ENCODE data around the gene DCLK1. TPM values are rescaled to one million over a fixed set of nuclear protein-coding genes. Genes with fewer than 3 reads are reported as not detected.

Gene DCLK1
- total RNA-seq, 4 donors from 2014 or later = 11.7 to 51.4 (median 15.8) TPM

DNA sequence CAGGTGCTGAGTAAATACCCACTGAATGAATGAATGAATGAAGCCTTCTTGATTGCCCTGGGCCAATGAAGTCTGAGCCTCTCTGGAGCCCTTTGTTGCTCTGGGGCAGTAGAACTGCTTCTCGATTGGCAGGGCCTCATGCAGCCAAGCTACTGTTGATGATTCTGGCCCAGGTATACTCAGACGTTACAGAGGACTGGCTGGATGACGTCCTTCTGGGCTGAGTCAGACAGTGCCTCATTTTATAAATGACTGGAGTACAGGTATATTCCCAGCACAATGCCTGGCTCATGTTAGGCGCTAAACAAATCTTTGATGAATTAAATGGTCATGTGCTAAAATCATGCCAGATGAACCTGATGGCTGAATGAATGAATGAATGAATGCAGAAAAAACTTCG lies 410.9 kb downstream of the DCLK1 start:
- no peaks in the 10 kb centered on the region for H3K27me3 ChIP-seq
- no peaks in the 10 kb centered on the region for H3K9me3 ChIP-seq
- no peak for DNase-seq (ENCODE audit: low spot score in 2 of 2)
- H3K27ac ChIP-seq = no peak overlapping the region
- no peak for TF ChIP-seq EP300 (IDR thresholded peaks at IDR 0.05)
- TF ChIP-seq POLR2AphosphoS5 (IDR thresholded peaks at IDR 0.05) = no peak
- TF ChIP-seq, protein P1, sequence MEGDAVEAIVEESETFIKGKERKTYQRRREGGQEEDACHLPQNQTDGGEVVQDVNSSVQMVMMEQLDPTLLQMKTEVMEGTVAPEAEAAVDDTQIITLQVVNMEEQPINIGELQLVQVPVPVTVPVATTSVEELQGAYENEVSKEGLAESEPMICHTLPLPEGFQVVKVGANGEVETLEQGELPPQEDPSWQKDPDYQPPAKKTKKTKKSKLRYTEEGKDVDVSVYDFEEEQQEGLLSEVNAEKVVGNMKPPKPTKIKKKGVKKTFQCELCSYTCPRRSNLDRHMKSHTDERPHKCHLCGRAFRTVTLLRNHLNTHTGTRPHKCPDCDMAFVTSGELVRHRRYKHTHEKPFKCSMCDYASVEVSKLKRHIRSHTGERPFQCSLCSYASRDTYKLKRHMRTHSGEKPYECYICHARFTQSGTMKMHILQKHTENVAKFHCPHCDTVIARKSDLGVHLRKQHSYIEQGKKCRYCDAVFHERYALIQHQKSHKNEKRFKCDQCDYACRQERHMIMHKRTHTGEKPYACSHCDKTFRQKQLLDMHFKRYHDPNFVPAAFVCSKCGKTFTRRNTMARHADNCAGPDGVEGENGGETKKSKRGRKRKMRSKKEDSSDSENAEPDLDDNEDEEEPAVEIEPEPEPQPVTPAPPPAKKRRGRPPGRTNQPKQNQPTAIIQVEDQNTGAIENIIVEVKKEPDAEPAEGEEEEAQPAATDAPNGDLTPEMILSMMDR (IDR thresholded peaks at IDR 0.05) = no peak
- TF ChIP-seq POLR2A (IDR thresholded peaks at IDR 0.05) = no peak
- WGBS = 81% methylated on average over 5 of the region's 5 CpGs
- peaks cover 12% of the 10 kb centered on the region for H3K4me1 ChIP-seq
- H3K4me3 ChIP-seq = no peak overlapping the region
- H3K36me3 ChIP-seq = no peaks in the 10 kb centered on the region

Other genes with a start within 250 kb of the DCLK1 start
- gene SOHLH2, start 83.2 kb upstream of the DCLK1 start, total RNA-seq = under 1 TPM in 1 of 4 donors, not detected in 3; 0.21 TPM
- gene CCDC169, start 166.4 kb upstream of the DCLK1 start, total RNA-seq = under 1 TPM in 3 of 4 donors, not detected in 1; 0.13 to 0.48 (median 0.17) TPM
- 10 to 100 TPM; 25.7 to 51.0 (median 35.7) TPM for gene SPART, start 215.0 kb upstream of the DCLK1 start, total RNA-seq

All from suprapubic skin (tissue), 4 donors.